ENCODE data around the gene MAP3K21.

DNA sequence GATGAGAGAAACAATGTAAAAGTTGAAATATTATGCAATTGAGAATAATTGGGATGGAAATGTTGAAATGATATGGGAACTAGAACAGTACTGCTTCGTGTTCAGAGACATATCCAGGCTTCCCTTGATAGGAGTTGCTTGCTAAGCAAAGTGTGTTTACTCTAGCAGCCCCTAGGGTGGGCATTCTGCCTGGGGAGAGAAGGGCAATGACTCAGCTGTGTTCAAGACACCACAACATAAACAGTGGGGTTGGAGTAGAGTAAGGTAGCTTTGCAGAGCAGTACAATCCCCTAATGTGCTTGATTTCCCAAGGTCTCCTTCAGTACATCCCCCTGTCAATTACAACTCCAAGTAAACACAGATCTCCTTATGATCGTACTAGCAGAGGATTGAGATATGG is 27.2 kb upstream of the MAP3K21 start:
- TF ChIP-seq, protein P1, sequence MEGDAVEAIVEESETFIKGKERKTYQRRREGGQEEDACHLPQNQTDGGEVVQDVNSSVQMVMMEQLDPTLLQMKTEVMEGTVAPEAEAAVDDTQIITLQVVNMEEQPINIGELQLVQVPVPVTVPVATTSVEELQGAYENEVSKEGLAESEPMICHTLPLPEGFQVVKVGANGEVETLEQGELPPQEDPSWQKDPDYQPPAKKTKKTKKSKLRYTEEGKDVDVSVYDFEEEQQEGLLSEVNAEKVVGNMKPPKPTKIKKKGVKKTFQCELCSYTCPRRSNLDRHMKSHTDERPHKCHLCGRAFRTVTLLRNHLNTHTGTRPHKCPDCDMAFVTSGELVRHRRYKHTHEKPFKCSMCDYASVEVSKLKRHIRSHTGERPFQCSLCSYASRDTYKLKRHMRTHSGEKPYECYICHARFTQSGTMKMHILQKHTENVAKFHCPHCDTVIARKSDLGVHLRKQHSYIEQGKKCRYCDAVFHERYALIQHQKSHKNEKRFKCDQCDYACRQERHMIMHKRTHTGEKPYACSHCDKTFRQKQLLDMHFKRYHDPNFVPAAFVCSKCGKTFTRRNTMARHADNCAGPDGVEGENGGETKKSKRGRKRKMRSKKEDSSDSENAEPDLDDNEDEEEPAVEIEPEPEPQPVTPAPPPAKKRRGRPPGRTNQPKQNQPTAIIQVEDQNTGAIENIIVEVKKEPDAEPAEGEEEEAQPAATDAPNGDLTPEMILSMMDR (IDR thresholded peaks at IDR 0.05 in 4 of 5, conservative IDR thresholded peaks at IDR 0.05 in 1 of 5): no peak
- no peak for TF ChIP-seq POLR2A (IDR thresholded peaks at IDR 0.05)

Measured in gastrocnemius medialis (tissue), 4 donors.